ENCODE data around the gene UBXN10. TPM values are rescaled to one million over a fixed set of nuclear protein-coding genes. Genes with fewer than 3 reads are reported as not detected.

Gene UBXN10
- total RNA-seq, 2 donors from 2014 or later = 1.6 to 10.6 TPM

- Histone ChIP-seq H3K27me3 (replicated peaks; ENCODE audit: insufficient read depth) (no peaks in the 10 kb centered on the region), H3K36me3 (no peaks in the 10 kb centered on the region), H3K9me3 (no peaks in the 10 kb centered on the region), H3K27ac (no peak overlapping the region), H3K4me3 (no peak overlapping the region), H3K4me1 (replicated peaks) (peaks cover 6% of the 10 kb centered on the region)
- intact Hi-C loops (cut with DNase I) = no loop called here
- 84% methylated on average over 13 of the region's 13 CpGs for WGBS
- no peak for DNase-seq (ENCODE audit: low spot score)
- no peak for TF ChIP-seq POLR2AphosphoS5 (IDR thresholded peaks at IDR 0.05)
- TF ChIP-seq, protein P1, sequence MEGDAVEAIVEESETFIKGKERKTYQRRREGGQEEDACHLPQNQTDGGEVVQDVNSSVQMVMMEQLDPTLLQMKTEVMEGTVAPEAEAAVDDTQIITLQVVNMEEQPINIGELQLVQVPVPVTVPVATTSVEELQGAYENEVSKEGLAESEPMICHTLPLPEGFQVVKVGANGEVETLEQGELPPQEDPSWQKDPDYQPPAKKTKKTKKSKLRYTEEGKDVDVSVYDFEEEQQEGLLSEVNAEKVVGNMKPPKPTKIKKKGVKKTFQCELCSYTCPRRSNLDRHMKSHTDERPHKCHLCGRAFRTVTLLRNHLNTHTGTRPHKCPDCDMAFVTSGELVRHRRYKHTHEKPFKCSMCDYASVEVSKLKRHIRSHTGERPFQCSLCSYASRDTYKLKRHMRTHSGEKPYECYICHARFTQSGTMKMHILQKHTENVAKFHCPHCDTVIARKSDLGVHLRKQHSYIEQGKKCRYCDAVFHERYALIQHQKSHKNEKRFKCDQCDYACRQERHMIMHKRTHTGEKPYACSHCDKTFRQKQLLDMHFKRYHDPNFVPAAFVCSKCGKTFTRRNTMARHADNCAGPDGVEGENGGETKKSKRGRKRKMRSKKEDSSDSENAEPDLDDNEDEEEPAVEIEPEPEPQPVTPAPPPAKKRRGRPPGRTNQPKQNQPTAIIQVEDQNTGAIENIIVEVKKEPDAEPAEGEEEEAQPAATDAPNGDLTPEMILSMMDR (IDR thresholded peaks at IDR 0.05) = no peak
- TF ChIP-seq POLR2A (IDR thresholded peaks at IDR 0.05) = no peak
Measured at GRCh38 chr1:20142001-20142710, 43.7 kb upstream of the UBXN10 start.

DNA sequence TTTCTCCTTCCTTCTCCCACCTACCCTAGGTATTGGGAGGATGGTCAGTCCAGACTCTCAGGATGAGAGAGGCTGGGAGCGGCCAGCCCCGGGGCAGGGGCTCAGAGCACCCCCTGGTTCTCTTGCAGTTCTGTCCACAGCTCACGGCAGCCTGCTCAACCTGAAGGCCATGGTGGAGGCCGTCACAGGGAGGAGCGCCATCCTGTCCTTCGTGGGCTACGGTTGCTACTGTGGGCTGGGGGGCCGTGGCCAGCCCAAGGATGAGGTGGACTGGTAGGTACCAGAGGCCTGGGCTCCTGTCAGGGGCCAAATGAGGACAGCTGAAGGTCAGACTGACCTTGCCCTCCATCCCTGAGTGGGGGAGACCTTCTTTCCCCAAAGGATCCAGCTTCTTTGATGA, 42.6 kb upstream of the UBXN10 start:
- H3K4me3 ChIP-seq = no peak overlapping the region
- H3K27ac ChIP-seq = no peak overlapping the region
- no peaks in the 10 kb centered on the region for H3K9me3 ChIP-seq
- H3K27me3 ChIP-seq (replicated peaks; ENCODE audit: insufficient read depth) = no peaks in the 10 kb centered on the region
- peaks cover 6% of the 10 kb centered on the region for H3K4me1 ChIP-seq (replicated peaks)
- intact Hi-C loops (cut with DNase I) = no loop called here
- no peaks in the 10 kb centered on the region for H3K36me3 ChIP-seq
- no peak for TF ChIP-seq POLR2AphosphoS5 (IDR thresholded peaks at IDR 0.05)
- TF ChIP-seq POLR2A (IDR thresholded peaks at IDR 0.05) = no peak
- TF ChIP-seq, protein P1 (IDR thresholded peaks at IDR 0.05) = no peak
- 95% methylated on average over 8 of the region's 8 CpGs for WGBS
- no peak for DNase-seq (ENCODE audit: low spot score)

DNA sequence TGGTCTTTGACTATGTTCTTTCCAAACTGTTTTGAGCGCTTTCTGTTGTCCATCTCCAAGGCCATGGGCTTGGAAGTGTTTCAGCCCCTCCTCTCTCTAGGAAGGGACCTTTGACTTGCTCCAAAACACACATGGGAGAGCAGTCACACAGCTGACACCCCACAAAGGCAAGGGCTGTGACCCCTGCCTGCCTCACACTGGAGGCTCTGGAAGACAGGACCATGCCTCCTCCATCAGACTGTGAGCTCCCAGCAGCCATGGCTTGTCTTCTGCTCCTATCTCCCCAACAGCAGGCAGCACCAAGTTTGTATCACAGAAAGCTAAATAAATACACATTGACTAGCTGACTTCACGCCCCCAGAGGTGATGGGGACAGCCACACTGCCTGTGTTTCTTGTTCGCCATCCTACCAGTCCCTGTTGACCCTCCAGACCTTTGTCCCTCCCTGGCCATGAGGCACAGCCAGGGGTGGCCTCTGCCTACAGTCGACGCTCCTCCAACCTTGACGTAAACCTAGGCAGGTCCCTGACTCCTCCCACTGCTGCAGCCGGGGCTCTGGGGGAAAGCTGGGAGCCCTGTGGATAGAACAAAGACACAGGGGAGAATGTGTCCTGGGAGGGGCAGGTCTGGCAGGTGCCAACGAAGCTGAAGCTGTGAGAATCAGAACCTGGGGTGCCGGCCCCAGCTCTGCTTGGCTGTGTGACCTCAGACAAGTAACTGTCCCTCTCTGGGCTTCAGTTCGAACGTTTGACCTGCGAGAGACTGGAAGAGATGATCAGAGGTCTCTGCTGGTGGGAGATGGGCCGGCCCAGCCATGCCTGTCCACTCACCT, 41.9 kb upstream of the UBXN10 start:
- intact Hi-C loops (cut with DNase I) = no loop called here
- Histone ChIP-seq H3K4me1 (replicated peaks) (peaks cover 6% of the 10 kb centered on the region), H3K27me3 (replicated peaks; ENCODE audit: insufficient read depth) (no peaks in the 10 kb centered on the region), H3K9me3 (no peaks in the 10 kb centered on the region), H3K27ac (no peak overlapping the region), H3K36me3 (no peaks in the 10 kb centered on the region), H3K4me3 (no peak overlapping the region)
- 69% methylated on average over 13 of the region's 13 CpGs for WGBS
- no peak for TF ChIP-seq POLR2A (IDR thresholded peaks at IDR 0.05)
- TF ChIP-seq POLR2AphosphoS5 (IDR thresholded peaks at IDR 0.05) = no peak
- TF ChIP-seq, protein P1 (IDR thresholded peaks at IDR 0.05) = no peak
- DNase-seq (ENCODE audit: low spot score) = no peak

GRCh38 chr1:20147846-20148570, 37.9 kb upstream of the UBXN10 start:
- DNase-seq (ENCODE audit: low spot score) = no peak
- TF ChIP-seq, protein P1 (IDR thresholded peaks at IDR 0.05) = no peak
- TF ChIP-seq POLR2AphosphoS5 (IDR thresholded peaks at IDR 0.05) = no peak
- TF ChIP-seq POLR2A (IDR thresholded peaks at IDR 0.05) = no peak
- H3K4me3 ChIP-seq = no peak overlapping the region
- H3K4me1 ChIP-seq (replicated peaks) = no peaks in the 10 kb centered on the region
- WGBS = 79% methylated on average over 11 of the region's 13 CpGs
- no peaks in the 10 kb centered on the region for H3K27me3 ChIP-seq (replicated peaks; ENCODE audit: insufficient read depth)
- H3K27ac ChIP-seq = no peak overlapping the region
- H3K9me3 ChIP-seq = no peaks in the 10 kb centered on the region
- intact Hi-C loops (cut with DNase I) = no loop called here
- H3K36me3 ChIP-seq = no peaks in the 10 kb centered on the region
